ENCODE data around the gene CRYBG1.
A peak's percentile ranks its signal among the peaks of the same experiment; 100 is the strongest.

Gene CRYBG1

GRCh38 chr6:106446983-106447382 lies 86.5 kb downstream of the CRYBG1 start:
- H3K27ac ChIP-seq (ENCODE audit: low read depth, low read length): no peak overlapping the region
- no peaks in the 10 kb centered on the region for H3K36me3 ChIP-seq (ENCODE audit: control insufficient read depth, insufficient read depth, low read length)
- no peak overlapping the region for H3K4me3 ChIP-seq (ENCODE audit: low read depth, low read length)
- H3K27me3 ChIP-seq (ENCODE audit: control insufficient read depth, insufficient read depth, low read length): no peaks in the 10 kb centered on the region
- H3K9me3 ChIP-seq (ENCODE audit: control insufficient read depth, insufficient read depth, low read depth, low read length): no peaks in the 10 kb centered on the region
- H3K9ac ChIP-seq (ENCODE audit: low read length): no peak overlapping the region
- H3K4me1 ChIP-seq (ENCODE audit: control insufficient read depth, insufficient read depth, low read length): no peaks in the 10 kb centered on the region; the same call in 1 of the 2 replicates

- H3K4me3 ChIP-seq (ENCODE audit: low read depth, low read length): no peak overlapping the region
Observed at GRCh38 chr6:106448000-106448426, 87.5 kb downstream of the CRYBG1 start.

GRCh38 chr6:106450653-106451052 lies 90.1 kb downstream of the CRYBG1 start:
- no peaks in the 10 kb centered on the region for H3K27me3 ChIP-seq (ENCODE audit: control insufficient read depth, insufficient read depth, low read length)
- peaks cover 11% of the 10 kb centered on the region for H3K4me1 ChIP-seq (ENCODE audit: control insufficient read depth, insufficient read depth, low read length)
- no peak overlapping the region for H3K27ac ChIP-seq (ENCODE audit: low read depth, low read length)
- H3K9me3 ChIP-seq (ENCODE audit: control insufficient read depth, insufficient read depth, low read depth, low read length): no peaks in the 10 kb centered on the region
- no peaks in the 10 kb centered on the region for H3K36me3 ChIP-seq (ENCODE audit: control insufficient read depth, insufficient read depth, low read length)
- H3K4me3 ChIP-seq (ENCODE audit: low read depth, low read length): no peak overlapping the region
- no peak overlapping the region for H3K9ac ChIP-seq (ENCODE audit: low read length)

More at GRCh38 chr6:106448000-106448426, 87.5 kb downstream of the CRYBG1 start:
- no peaks in the 10 kb centered on the region for H3K36me3 ChIP-seq (ENCODE audit: control insufficient read depth, insufficient read depth, low read length)
- H3K9me3 ChIP-seq (ENCODE audit: control insufficient read depth, insufficient read depth, low read depth, low read length): no peaks in the 10 kb centered on the region
- H3K27me3 ChIP-seq (ENCODE audit: control insufficient read depth, insufficient read depth, low read length): no peaks in the 10 kb centered on the region
- no peak overlapping the region for H3K27ac ChIP-seq (ENCODE audit: low read depth, low read length)
- no peak overlapping the region for H3K9ac ChIP-seq (ENCODE audit: low read length)
- no peaks in the 10 kb centered on the region; the same call in 1 of the 2 replicates for H3K4me1 ChIP-seq (ENCODE audit: control insufficient read depth, insufficient read depth, low read length)

GRCh38 chr6:106451439-106451838 lies 90.9 kb downstream of the CRYBG1 start:
- Histone ChIP-seq H3K4me3 (ENCODE audit: low read depth, low read length) (no peak overlapping the region), H3K9ac (ENCODE audit: low read length) (no peak overlapping the region), H3K4me1 (ENCODE audit: control insufficient read depth, insufficient read depth, low read length) (peaks cover 11% of the 10 kb centered on the region), H3K36me3 (ENCODE audit: control insufficient read depth, insufficient read depth, low read length) (no peaks in the 10 kb centered on the region), H3K27ac (ENCODE audit: low read depth, low read length) (no peak overlapping the region), H3K27me3 (ENCODE audit: control insufficient read depth, insufficient read depth, low read length) (no peaks in the 10 kb centered on the region), H3K9me3 (ENCODE audit: control insufficient read depth, insufficient read depth, low read depth, low read length) (no peaks in the 10 kb centered on the region)

- no peak overlapping the region for H3K27ac ChIP-seq (ENCODE audit: low read depth, low read length)
- no peak overlapping the region for H3K9ac ChIP-seq (ENCODE audit: low read length)
- no peaks in the 10 kb centered on the region for H3K36me3 ChIP-seq (ENCODE audit: control insufficient read depth, insufficient read depth, low read length)
- peaks cover 11% of the 10 kb centered on the region for H3K4me1 ChIP-seq (ENCODE audit: control insufficient read depth, insufficient read depth, low read length)
- no peaks in the 10 kb centered on the region for H3K9me3 ChIP-seq (ENCODE audit: control insufficient read depth, insufficient read depth, low read depth, low read length)
- no peak overlapping the region for H3K4me3 ChIP-seq (ENCODE audit: low read depth, low read length)
- H3K27me3 ChIP-seq (ENCODE audit: control insufficient read depth, insufficient read depth, low read length): no peaks in the 10 kb centered on the region
Observed at GRCh38 chr6:106452628-106453027, 92.1 kb downstream of the CRYBG1 start.

GRCh38 chr6:106453756-106454367 lies 93.3 kb downstream of the CRYBG1 start:
- Histone ChIP-seq H3K36me3 (ENCODE audit: control insufficient read depth, insufficient read depth, low read length) (no peaks in the 10 kb centered on the region), H3K9me3 (ENCODE audit: control insufficient read depth, insufficient read depth, low read depth, low read length) (no peaks in the 10 kb centered on the region), H3K4me1 (ENCODE audit: control insufficient read depth, insufficient read depth, low read length) (peaks cover 11% of the 10 kb centered on the region), H3K27me3 (ENCODE audit: control insufficient read depth, insufficient read depth, low read length) (no peaks in the 10 kb centered on the region), H3K27ac (ENCODE audit: low read depth, low read length) (no peak overlapping the region), H3K4me3 (ENCODE audit: low read depth, low read length) (peak overlapping the region; percentile 12; the same call in 1 of the 2 replicates), H3K9ac (ENCODE audit: low read length) (no peak overlapping the region)

DNA sequence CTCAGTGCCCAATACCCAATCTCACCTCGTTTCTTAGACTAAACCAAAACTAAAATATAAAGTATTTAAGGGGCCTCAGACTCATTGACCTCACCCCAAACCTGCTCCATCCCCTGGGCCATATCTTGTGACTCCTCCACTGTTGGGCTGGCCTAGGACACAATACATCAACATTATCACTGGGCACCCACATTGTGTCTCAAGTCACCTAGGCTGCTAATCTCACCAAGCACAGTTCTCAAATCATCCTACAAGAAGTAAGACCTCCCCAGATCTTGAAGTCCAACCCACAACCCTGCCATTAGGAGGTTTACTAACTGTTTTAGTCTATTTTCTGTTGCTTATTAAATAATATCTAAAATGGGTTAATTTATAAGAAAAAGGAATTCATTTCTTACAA lies 96.2 kb downstream of the CRYBG1 start:
- Histone ChIP-seq H3K27me3 (ENCODE audit: control insufficient read depth, insufficient read depth, low read length) (no peaks in the 10 kb centered on the region), H3K4me3 (ENCODE audit: low read depth, low read length) (no peak overlapping the region)

GRCh38 chr6:106458021-106458986 lies 97.8 kb downstream of the CRYBG1 start:
- no peaks in the 10 kb centered on the region for H3K36me3 ChIP-seq (ENCODE audit: control insufficient read depth, insufficient read depth, low read length)
- no peak overlapping the region for H3K9ac ChIP-seq (ENCODE audit: low read length)
- peaks cover 31% of the 10 kb centered on the region for H3K4me1 ChIP-seq (ENCODE audit: control insufficient read depth, insufficient read depth, low read length)
- H3K27me3 ChIP-seq (ENCODE audit: control insufficient read depth, insufficient read depth, low read length): no peaks in the 10 kb centered on the region
- H3K4me3 ChIP-seq (ENCODE audit: low read depth, low read length): no peak overlapping the region
- no peak overlapping the region for H3K27ac ChIP-seq (ENCODE audit: low read depth, low read length)
- no peaks in the 10 kb centered on the region for H3K9me3 ChIP-seq (ENCODE audit: control insufficient read depth, insufficient read depth, low read depth, low read length)

More for the DNA sequence above, 96.2 kb downstream of the CRYBG1 start:
- no peak overlapping the region for H3K27ac ChIP-seq (ENCODE audit: low read depth, low read length)
- H3K4me1 ChIP-seq (ENCODE audit: control insufficient read depth, insufficient read depth, low read length): peaks cover 26% of the 10 kb centered on the region
- H3K9ac ChIP-seq (ENCODE audit: low read length): no peak overlapping the region
- no peaks in the 10 kb centered on the region for H3K9me3 ChIP-seq (ENCODE audit: control insufficient read depth, insufficient read depth, low read depth, low read length)
- H3K36me3 ChIP-seq (ENCODE audit: control insufficient read depth, insufficient read depth, low read length): no peaks in the 10 kb centered on the region

DNA sequence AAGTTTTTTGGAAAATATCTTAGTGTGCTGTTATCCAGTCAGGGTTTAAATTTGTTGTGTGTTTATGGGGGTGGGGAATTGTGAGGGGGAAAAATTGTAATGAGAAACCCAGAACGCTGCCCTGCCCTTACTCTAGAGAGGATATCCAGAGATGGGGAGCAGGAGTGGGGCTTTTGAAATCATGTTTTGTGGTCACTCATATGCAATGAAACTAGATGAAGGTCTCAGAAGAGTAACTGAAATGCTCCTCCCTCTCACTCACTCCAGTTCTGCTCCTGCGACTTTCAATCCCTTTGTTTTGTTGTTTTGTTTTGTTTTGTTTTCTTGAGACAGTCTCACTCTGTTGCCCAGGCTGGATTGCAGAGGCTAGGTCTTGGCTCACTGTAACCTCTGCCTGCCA lies 100.0 kb downstream of the CRYBG1 start:
- H3K9me3 ChIP-seq (ENCODE audit: control insufficient read depth, insufficient read depth, low read depth, low read length): no peaks in the 10 kb centered on the region
- H3K4me3 ChIP-seq (ENCODE audit: low read depth, low read length): no peak overlapping the region
- no peak overlapping the region for H3K9ac ChIP-seq (ENCODE audit: low read length)
- H3K36me3 ChIP-seq (ENCODE audit: control insufficient read depth, insufficient read depth, low read length): no peaks in the 10 kb centered on the region
- no peak overlapping the region for H3K27ac ChIP-seq (ENCODE audit: low read depth, low read length)
- no peaks in the 10 kb centered on the region for H3K27me3 ChIP-seq (ENCODE audit: control insufficient read depth, insufficient read depth, low read length)
- peaks cover 22% of the 10 kb centered on the region; the same call in 1 of the 2 replicates for H3K4me1 ChIP-seq (ENCODE audit: control insufficient read depth, insufficient read depth, low read length)

DNA sequence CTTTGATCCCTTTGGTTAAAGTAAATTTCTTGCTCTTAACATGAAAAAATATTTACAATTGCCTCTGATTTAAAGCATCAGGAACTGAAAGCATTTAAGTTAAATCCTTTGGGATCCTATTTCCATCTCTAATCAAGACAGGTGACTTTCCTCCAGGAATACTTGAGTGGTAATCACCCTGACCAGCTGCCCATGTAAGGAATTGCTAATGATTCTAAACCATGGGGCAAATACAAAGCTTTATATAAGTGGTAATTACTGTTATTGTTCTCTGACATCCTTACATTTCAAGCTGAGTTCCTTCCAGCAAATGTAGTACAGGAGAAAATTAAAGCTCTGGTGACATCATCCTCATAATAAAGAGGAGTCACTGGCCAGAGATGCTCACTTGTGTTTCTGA lies 100.6 kb downstream of the CRYBG1 start:
- Histone ChIP-seq H3K27ac (ENCODE audit: low read depth, low read length) (no peak overlapping the region), H3K27me3 (ENCODE audit: control insufficient read depth, insufficient read depth, low read length) (no peaks in the 10 kb centered on the region), H3K36me3 (ENCODE audit: control insufficient read depth, insufficient read depth, low read length) (no peaks in the 10 kb centered on the region)

More for the DNA sequence above, 100.6 kb downstream of the CRYBG1 start:
- Histone ChIP-seq H3K9me3 (ENCODE audit: control insufficient read depth, insufficient read depth, low read depth, low read length) (no peaks in the 10 kb centered on the region), H3K4me3 (ENCODE audit: low read depth, low read length) (no peak overlapping the region), H3K4me1 (ENCODE audit: control insufficient read depth, insufficient read depth, low read length) (peaks cover 22% of the 10 kb centered on the region; the same call in 1 of the 2 replicates), H3K9ac (ENCODE audit: low read length) (no peak overlapping the region)
